Measurements from ENCODE around the gene MID2. TPM values are rescaled to one million over a fixed set of nuclear protein-coding genes. Genes with fewer than 3 reads are reported as not detected.

Gene MID2
- total RNA-seq, 3 donors from 2014 or later (not counting 1 experiment from before 2014, with no cell fraction given): 1.4 to 6.0 (median 2.3) TPM

- Histone ChIP-seq H3K27ac (ENCODE audit: low read length) (no peak overlapping the region), H3K27me3 (ENCODE audit: control insufficient read depth, insufficient read depth, low read length) (peaks cover 6% of the 10 kb centered on the region), H3K36me3 (ENCODE audit: control insufficient read depth, insufficient read depth, low read length) (no peaks in the 10 kb centered on the region), H3K4me3 (ENCODE audit: low read length) (no peak overlapping the region), H3K9me3 (ENCODE audit: control insufficient read depth, insufficient read depth, low read length) (no peaks in the 10 kb centered on the region), H3K4me1 (ENCODE audit: control insufficient read depth, insufficient read depth, low read length) (peaks cover 7% of the 10 kb centered on the region)
- DNase-seq (no peak), ATAC-seq (no peak)
- TF ChIP-seq CTCF (IDR thresholded peaks at IDR 0.05): no peak
- Mint-ChIP-seq H3K4me3 (no peak overlapping the region), H3K27ac (no peak overlapping the region), H3K36me3 (no peaks in the 10 kb centered on the region), H3K27me3 (ENCODE audit: low read depth in 2 of 2) (peaks cover 39 to 76% of the 10 kb centered on the region in 2 donors), H3K4me1 (peaks cover 0 to 12% of the 10 kb centered on the region in 2 donors), H3K9me3 (no peaks in the 10 kb centered on the region)
- intact Hi-C loops (cut with micrococcal nuclease): no loop called here
- 69% methylated on average over 3 of the region's 4 CpGs for WGBS (ENCODE audit: insufficient coverage)
Measured at GRCh38 chrX:107827852-107828251, 2.2 kb downstream of the MID2 start.

GRCh38 chrX:107829878-107830277 is 4.2 kb downstream of the MID2 start:
- H3K4me3 Mint-ChIP-seq: no peak overlapping the region
- peaks cover 6% of the 10 kb centered on the region for H3K27me3 ChIP-seq (ENCODE audit: control insufficient read depth, insufficient read depth, low read length)
- H3K4me3 ChIP-seq (ENCODE audit: low read length): no peak overlapping the region
- no peak for TF ChIP-seq CTCF (IDR thresholded peaks at IDR 0.05)
- H3K27ac Mint-ChIP-seq: no peak overlapping the region
- WGBS (ENCODE audit: insufficient coverage): 100% methylated on average over 1 of the region's 1 CpG
- no peaks in the 10 kb centered on the region for H3K9me3 ChIP-seq (ENCODE audit: control insufficient read depth, insufficient read depth, low read length)
- H3K36me3 ChIP-seq (ENCODE audit: control insufficient read depth, insufficient read depth, low read length): no peaks in the 10 kb centered on the region
- no peak overlapping the region for H3K27ac ChIP-seq (ENCODE audit: low read length)
- peaks cover 7% of the 10 kb centered on the region for H3K4me1 ChIP-seq (ENCODE audit: control insufficient read depth, insufficient read depth, low read length)
- H3K36me3 Mint-ChIP-seq: no peaks in the 10 kb centered on the region
- H3K9me3 Mint-ChIP-seq: no peaks in the 10 kb centered on the region
- H3K27me3 Mint-ChIP-seq (ENCODE audit: low read depth in 2 of 2): peaks cover 39 to 74% of the 10 kb centered on the region in 2 donors
- intact Hi-C loops (cut with micrococcal nuclease): no loop called here
- DNase-seq (no peak), ATAC-seq (no peak)
- peaks cover 0 to 12% of the 10 kb centered on the region in 2 donors for H3K4me1 Mint-ChIP-seq

- no peak for TF ChIP-seq CTCF (IDR thresholded peaks at IDR 0.05)
- H3K36me3 ChIP-seq (ENCODE audit: control insufficient read depth, insufficient read depth, low read length): no peaks in the 10 kb centered on the region
- Mint-ChIP-seq H3K36me3 (no peaks in the 10 kb centered on the region), H3K4me3 (no peak overlapping the region), H3K9me3 (no peaks in the 10 kb centered on the region), H3K27ac (no peak overlapping the region), H3K4me1 (peaks cover 0 to 5% of the 10 kb centered on the region in 2 donors), H3K27me3 (ENCODE audit: low read depth in 2 of 2) (peaks cover 30 to 76% of the 10 kb centered on the region in 2 donors)
- no peaks in the 10 kb centered on the region for H3K9me3 ChIP-seq (ENCODE audit: control insufficient read depth, insufficient read depth, low read length)
- intact Hi-C loops (cut with micrococcal nuclease): no loop called here
- no peak overlapping the region for H3K27ac ChIP-seq (ENCODE audit: low read length)
- H3K4me3 ChIP-seq (ENCODE audit: low read length): no peak overlapping the region
- DNase-seq (no peak), ATAC-seq (no peak)
- H3K27me3 ChIP-seq (ENCODE audit: control insufficient read depth, insufficient read depth, low read length): peaks cover 2% of the 10 kb centered on the region
- peaks cover 3% of the 10 kb centered on the region for H3K4me1 ChIP-seq (ENCODE audit: control insufficient read depth, insufficient read depth, low read length)
- WGBS (ENCODE audit: insufficient coverage): no CpG with 5 or more reads among the region's 7 CpGs
Measured at GRCh38 chrX:107831071-107831730, 5.5 kb downstream of the MID2 start.
